ENCODE data around the gene COL5A1. TPM values are rescaled to one million over a fixed set of nuclear protein-coding genes. Genes with fewer than 3 reads are reported as not detected.

Gene COL5A1
- total RNA-seq, 1 experiment from 2014 or later = 9.5 TPM

DNA sequence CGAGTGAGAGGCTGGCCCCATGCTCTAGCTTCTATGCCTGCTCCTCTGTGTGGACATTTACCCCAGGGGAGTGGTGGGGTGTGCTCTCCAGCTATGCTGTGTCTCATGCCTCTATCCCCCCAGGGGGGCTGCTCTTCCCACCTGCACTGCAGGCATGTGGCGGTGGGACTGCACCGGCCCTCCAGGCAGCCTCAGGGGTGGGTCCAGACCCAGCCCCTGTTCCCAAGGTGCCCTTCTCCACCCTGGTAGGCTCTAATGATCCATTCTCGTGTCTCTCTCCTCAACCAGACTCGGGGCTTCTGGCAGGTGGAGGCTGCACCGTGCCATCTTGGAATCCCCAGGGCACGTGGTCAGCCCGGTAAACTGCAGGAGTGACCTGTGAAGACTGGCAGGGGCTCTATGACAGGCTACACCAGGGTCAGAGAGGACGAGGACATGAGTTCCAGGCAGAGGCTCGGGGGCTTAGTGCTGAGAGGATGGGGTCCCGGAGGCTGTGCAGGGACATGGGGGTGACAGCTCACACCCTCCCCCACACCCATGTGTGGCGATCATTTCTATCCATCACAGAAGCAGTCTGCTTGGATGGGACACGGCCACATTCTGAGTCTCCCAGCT, 22.7 kb upstream of the COL5A1 start:
- Histone ChIP-seq H4K8ac (replicated peaks; ENCODE audit: insufficient read length, low read depth, low read length) (no peak overlapping the region), H4K20me1 (ENCODE audit: control insufficient read depth, insufficient read depth, insufficient read length) (no peaks in the 10 kb centered on the region), H3T11ph (ENCODE audit: low read length) (no peak overlapping the region), H3K79me1 (ENCODE audit: insufficient read depth, low read depth, low read length, poor library complexity, severe bottlenecking) (no peaks in the 10 kb centered on the region), H3K9ac (ENCODE audit: extremely low read depth, insufficient read length, low read length) (no peak overlapping the region), H2BK15ac (ENCODE audit: low read depth, low read length) (no peak overlapping the region), H3K56ac (ENCODE audit: insufficient read length, low read depth, low read length) (no peak overlapping the region), H3K4ac (ENCODE audit: low read depth, low read length) (no peak overlapping the region), H2BK20ac (ENCODE audit: low read depth, low read length, poor library complexity, severe bottlenecking) (no peak overlapping the region), H4K91ac (ENCODE audit: insufficient read length, low read depth, low read length) (no peak overlapping the region), H2BK5ac (ENCODE audit: insufficient read length, low read length) (no peak overlapping the region), H3K14ac (ENCODE audit: insufficient read depth, low read length) (no peak overlapping the region), H3K23me2 (ENCODE audit: insufficient read length, low read depth, low read length, poor library complexity, severe bottlenecking) (peaks cover 3% of the 10 kb centered on the region), H3K4me1 (ENCODE audit: insufficient read depth, low read length) (no peaks in the 10 kb centered on the region; the same call in 1 of the 2 replicates), H3K4me2 (ENCODE audit: insufficient read depth, insufficient read length, low read length) (no peak overlapping the region), H2AK5ac (ENCODE audit: insufficient read length, low read length) (no peak overlapping the region), H3K23ac (ENCODE audit: insufficient read length, low read depth, low read length) (no peak overlapping the region), H2BK120ac (ENCODE audit: low read depth, low read length, poor library complexity, severe bottlenecking) (no peak overlapping the region), H2AFZ (ENCODE audit: low read length) (no peak overlapping the region), H4K5ac (ENCODE audit: insufficient read length, low read depth, low read length) (no peak overlapping the region), H3K79me2 (ENCODE audit: insufficient read depth, low read length) (no peaks in the 10 kb centered on the region), H3K9me3 (ENCODE audit: control insufficient read depth, low read depth, low read length) (no peaks in the 10 kb centered on the region), H3K27me3 (ENCODE audit: insufficient read depth, low read length) (no peaks in the 10 kb centered on the region), H3K18ac (ENCODE audit: insufficient read length, low read depth, low read length) (no peak overlapping the region), H2BK12ac (ENCODE audit: insufficient read length, low read depth, low read length) (no peak overlapping the region), H3K27ac (ENCODE audit: insufficient read length, low read depth, low read length) (no peak overlapping the region)
- no peaks in the 10 kb centered on the region; a peak in 2 of 7 replicates for H3K36me3 Mint-ChIP-seq (ENCODE audit: insufficient read depth in 1 of 3, low read depth in 3 of 3)
- H3K27me3 Mint-ChIP-seq (ENCODE audit: low read depth) = peaks cover 3% of the 10 kb centered on the region
- no peak overlapping the region for H3K4me3 Mint-ChIP-seq
- WGBS (ENCODE audit: extremely low coverage, insufficient read length, low lambda C conversion rate) = no CpG with 5 or more reads among the region's 13 CpGs
- peaks cover 17 to 19% of the 10 kb centered on the region in 2 experiments for H3K9me3 Mint-ChIP-seq
- H3K4me1 Mint-ChIP-seq = peaks cover 7 to 20% of the 10 kb centered on the region in 2 experiments; a peak in 3 of 4 replicates
- TF ChIP-seq CTCF (conservative IDR thresholded peaks at IDR 0.05) = no peak
- H3K27ac Mint-ChIP-seq = no peak overlapping the region
- peak; percentile 18 for DNase-seq
